C4-2B (cell line): Measurements from ENCODE around the gene SP3.

Experiments
- ZFX ChIP-seq: fragments of 450-650 bp; IDR thresholded peaks from 2 replicates; pipeline ENCODE4 v1.6.1; 2017
- TF ChIP-seq, protein P1 (sequence below): fragments of 450-650 bp; conservative IDR thresholded peaks from 2 replicates; pipeline ENCODE4 v1.5.1; 2017; ENCODE audit warnings: mild to moderate bottlenecking

DNA sequence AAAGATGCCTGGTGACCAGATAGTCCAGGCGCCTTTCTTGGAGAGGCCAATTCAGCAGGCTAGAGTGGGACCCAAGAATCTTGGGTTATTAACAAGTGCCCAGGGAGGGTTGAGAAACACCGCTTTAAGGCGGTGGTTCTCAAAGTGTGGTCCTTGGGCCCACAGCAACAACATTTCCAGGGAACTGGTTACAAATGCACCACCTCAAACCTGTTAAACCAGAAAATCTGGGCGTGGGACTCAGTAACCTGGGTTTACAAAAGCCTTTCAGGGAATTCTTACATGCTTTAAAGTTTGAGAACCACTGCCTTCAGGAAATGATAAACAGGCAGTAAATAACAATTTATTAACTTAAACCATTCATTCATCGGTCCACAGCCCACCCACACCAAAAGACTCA, 92.5 kb downstream of the SP3 start:
- TF ChIP-seq, protein P1, sequence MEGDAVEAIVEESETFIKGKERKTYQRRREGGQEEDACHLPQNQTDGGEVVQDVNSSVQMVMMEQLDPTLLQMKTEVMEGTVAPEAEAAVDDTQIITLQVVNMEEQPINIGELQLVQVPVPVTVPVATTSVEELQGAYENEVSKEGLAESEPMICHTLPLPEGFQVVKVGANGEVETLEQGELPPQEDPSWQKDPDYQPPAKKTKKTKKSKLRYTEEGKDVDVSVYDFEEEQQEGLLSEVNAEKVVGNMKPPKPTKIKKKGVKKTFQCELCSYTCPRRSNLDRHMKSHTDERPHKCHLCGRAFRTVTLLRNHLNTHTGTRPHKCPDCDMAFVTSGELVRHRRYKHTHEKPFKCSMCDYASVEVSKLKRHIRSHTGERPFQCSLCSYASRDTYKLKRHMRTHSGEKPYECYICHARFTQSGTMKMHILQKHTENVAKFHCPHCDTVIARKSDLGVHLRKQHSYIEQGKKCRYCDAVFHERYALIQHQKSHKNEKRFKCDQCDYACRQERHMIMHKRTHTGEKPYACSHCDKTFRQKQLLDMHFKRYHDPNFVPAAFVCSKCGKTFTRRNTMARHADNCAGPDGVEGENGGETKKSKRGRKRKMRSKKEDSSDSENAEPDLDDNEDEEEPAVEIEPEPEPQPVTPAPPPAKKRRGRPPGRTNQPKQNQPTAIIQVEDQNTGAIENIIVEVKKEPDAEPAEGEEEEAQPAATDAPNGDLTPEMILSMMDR, result no peak
- TF ChIP-seq ZFX, result no peak
